Panc1 (cell line): ENCODE data around the gene KDM4B.

Experiments used
- POLR2AphosphoS5 ChIP-seq: IDR thresholded peaks from 2 replicates; pipeline ENCODE4 v1.6.1; 2012; ENCODE audit warnings: mild to moderate bottlenecking, low read depth, low read length, moderate library complexity
- SIN3A ChIP-seq: IDR thresholded peaks from 2 replicates; pipeline ENCODE4 v1.6.1; 2012; ENCODE audit warnings: low read depth, mild to moderate bottlenecking, low read length, moderate library complexity, borderline replicate concordance; ENCODE audit not compliant: insufficient read depth
- TCF7L2 ChIP-seq: IDR thresholded peaks from 2 replicates; pipeline ENCODE4 v1.6.1; 2011; ENCODE audit warnings: mild to moderate bottlenecking, low read depth, low read length, inconsistent platforms
- TF ChIP-seq, protein P1 (sequence below), 2 experiments: IDR thresholded peaks; 2 replicates each; pipeline ENCODE4 v1.6.1; 2011 to 2012; ENCODE audit warnings: low read depth in 2 of 2, control low read depth in 1 of 2, low read length in 1 of 2, mild to moderate bottlenecking in 1 of 2, moderate library complexity in 1 of 2; ENCODE audit not compliant: insufficient read depth in 1 of 2
- TF ChIP-seq, protein P2 (sequence below): fragments of 450-650 bp; IDR thresholded peaks from 2 replicates; pipeline ENCODE4 v1.5.1; 2017; ENCODE audit warnings: mild to moderate bottlenecking

DNA sequence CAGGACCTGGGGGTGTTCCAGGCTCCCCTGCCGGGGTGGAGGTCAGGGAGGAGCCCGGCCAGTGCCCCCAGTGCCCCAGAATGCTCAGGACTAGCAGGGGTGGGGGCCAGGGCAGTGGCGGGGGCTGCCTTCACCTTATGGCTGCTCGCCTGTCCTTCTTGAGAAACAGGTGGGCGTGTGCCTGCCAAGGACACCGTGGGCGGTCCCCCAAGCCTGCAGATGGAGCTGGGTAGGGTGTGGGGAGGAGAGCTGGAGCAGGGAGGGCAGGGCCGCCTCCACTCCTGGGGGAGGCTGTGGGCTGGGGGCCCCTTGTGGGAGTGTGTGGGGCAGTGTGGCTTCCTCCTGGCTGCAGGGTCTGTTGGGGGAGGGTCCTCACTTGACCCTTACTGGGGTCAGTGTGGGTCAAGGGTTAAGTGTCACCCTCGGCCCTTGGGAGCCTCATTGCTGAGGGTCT lies 160.1 kb downstream of the KDM4B start:
- TF ChIP-seq, protein P1, sequence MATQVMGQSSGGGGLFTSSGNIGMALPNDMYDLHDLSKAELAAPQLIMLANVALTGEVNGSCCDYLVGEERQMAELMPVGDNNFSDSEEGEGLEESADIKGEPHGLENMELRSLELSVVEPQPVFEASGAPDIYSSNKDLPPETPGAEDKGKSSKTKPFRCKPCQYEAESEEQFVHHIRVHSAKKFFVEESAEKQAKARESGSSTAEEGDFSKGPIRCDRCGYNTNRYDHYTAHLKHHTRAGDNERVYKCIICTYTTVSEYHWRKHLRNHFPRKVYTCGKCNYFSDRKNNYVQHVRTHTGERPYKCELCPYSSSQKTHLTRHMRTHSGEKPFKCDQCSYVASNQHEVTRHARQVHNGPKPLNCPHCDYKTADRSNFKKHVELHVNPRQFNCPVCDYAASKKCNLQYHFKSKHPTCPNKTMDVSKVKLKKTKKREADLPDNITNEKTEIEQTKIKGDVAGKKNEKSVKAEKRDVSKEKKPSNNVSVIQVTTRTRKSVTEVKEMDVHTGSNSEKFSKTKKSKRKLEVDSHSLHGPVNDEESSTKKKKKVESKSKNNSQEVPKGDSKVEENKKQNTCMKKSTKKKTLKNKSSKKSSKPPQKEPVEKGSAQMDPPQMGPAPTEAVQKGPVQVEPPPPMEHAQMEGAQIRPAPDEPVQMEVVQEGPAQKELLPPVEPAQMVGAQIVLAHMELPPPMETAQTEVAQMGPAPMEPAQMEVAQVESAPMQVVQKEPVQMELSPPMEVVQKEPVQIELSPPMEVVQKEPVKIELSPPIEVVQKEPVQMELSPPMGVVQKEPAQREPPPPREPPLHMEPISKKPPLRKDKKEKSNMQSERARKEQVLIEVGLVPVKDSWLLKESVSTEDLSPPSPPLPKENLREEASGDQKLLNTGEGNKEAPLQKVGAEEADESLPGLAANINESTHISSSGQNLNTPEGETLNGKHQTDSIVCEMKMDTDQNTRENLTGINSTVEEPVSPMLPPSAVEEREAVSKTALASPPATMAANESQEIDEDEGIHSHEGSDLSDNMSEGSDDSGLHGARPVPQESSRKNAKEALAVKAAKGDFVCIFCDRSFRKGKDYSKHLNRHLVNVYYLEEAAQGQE (IDR thresholded peaks at IDR 0.05; ENCODE audit: insufficient read depth in 1 of 2, low read depth in 2 of 2, low read length in 1 of 2) = no peak
- TF ChIP-seq, protein P2, sequence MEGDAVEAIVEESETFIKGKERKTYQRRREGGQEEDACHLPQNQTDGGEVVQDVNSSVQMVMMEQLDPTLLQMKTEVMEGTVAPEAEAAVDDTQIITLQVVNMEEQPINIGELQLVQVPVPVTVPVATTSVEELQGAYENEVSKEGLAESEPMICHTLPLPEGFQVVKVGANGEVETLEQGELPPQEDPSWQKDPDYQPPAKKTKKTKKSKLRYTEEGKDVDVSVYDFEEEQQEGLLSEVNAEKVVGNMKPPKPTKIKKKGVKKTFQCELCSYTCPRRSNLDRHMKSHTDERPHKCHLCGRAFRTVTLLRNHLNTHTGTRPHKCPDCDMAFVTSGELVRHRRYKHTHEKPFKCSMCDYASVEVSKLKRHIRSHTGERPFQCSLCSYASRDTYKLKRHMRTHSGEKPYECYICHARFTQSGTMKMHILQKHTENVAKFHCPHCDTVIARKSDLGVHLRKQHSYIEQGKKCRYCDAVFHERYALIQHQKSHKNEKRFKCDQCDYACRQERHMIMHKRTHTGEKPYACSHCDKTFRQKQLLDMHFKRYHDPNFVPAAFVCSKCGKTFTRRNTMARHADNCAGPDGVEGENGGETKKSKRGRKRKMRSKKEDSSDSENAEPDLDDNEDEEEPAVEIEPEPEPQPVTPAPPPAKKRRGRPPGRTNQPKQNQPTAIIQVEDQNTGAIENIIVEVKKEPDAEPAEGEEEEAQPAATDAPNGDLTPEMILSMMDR = no peak
- TF ChIP-seq POLR2AphosphoS5 = no peak
- no peak for TF ChIP-seq TCF7L2
- TF ChIP-seq SIN3A = no peak
